GM23338 (cell line): ENCODE data around the gene HCK. TPM values are rescaled to one million over a fixed set of nuclear protein-coding genes. Genes with fewer than 3 reads are reported as not detected.

Experiments used
- ATAC-seq: fragments of 200-7000 bp; cut with Tn5 transposase; 3 replicates; pipeline ENCODE4 v1.9.1; 2020
- DNase-seq: peaks from one replicate; pipeline ENCODE4 v3.0.0-alpha.2; 2015; ENCODE audit warnings: low spot score
- H2AFZ ChIP-seq: fragments of 200-600 bp; sonication (generic); 2 replicates; pipeline ENCODE4 v1.8.0; 2016; ENCODE audit warnings: antibody characterized with exemption, mild to moderate bottlenecking, moderate library complexity
- H3F3A ChIP-seq: fragments of 200-600 bp; sonication (generic); replicated peaks from 2 replicates; pipeline ENCODE4 v1.8.0; 2017; ENCODE audit warnings: antibody characterized with exemption, mixed run types, low read depth
- H3K27ac ChIP-seq: fragments of 200-600 bp; sonication (generic); 2 replicates; pipeline ENCODE4 v1.6.1; 2016; ENCODE audit warnings: low read depth
- H3K27me3 ChIP-seq: fragments of 200-600 bp; sonication (generic); 2 replicates; pipeline ENCODE4 v1.8.0; 2016; ENCODE audit warnings: mild to moderate bottlenecking, mixed run types, moderate library complexity; ENCODE audit not compliant: insufficient read depth
- H3K36me3 ChIP-seq: fragments of 200-600 bp; sonication (generic); 2 replicates; pipeline ENCODE4 v1.8.0; 2016; ENCODE audit warnings: mild to moderate bottlenecking; ENCODE audit not compliant: insufficient read depth
- H3K4me1 ChIP-seq: fragments of 200-600 bp; sonication (generic); 2 replicates; pipeline ENCODE4 v1.8.0; 2016; ENCODE audit warnings: mild to moderate bottlenecking, moderate library complexity; ENCODE audit not compliant: insufficient read depth
- H3K4me2 ChIP-seq: fragments of 200-600 bp; sonication (generic); 2 replicates; pipeline ENCODE4 v1.7.1; 2017; ENCODE audit warnings: mixed run types
- H3K4me3 ChIP-seq: fragments of 200-600 bp; sonication (generic); 2 replicates; pipeline ENCODE4 v1.6.1; 2016; ENCODE audit warnings: mixed run types
- H3K79me2 ChIP-seq: fragments of 200-600 bp; sonication (generic); replicated peaks from 2 replicates; pipeline ENCODE4 v1.8.0; 2017; ENCODE audit warnings: mild to moderate bottlenecking; ENCODE audit not compliant: insufficient read depth
- H3K9me2 ChIP-seq: fragments of 200-600 bp; sonication (generic); 2 replicates; pipeline ENCODE4 v1.8.0; 2017; ENCODE audit not compliant: insufficient read depth
- H4K20me1 ChIP-seq: fragments of 200-600 bp; sonication (generic); replicated peaks from 2 replicates; pipeline ENCODE4 v1.8.0; 2017; ENCODE audit warnings: mild to moderate bottlenecking; ENCODE audit not compliant: insufficient read depth
- H3K27ac Mint-ChIP-seq: 2 replicates; pipeline ENCODE4 v1.8.0; 2020; ENCODE audit warnings: inconsistent platforms, mild to moderate bottlenecking, moderate library complexity, mixed read lengths
- H3K27me3 Mint-ChIP-seq: 3 replicates; pipeline ENCODE4 v1.8.0; 2022; ENCODE audit warnings: low read depth, mild to moderate bottlenecking, moderate library complexity, mixed read lengths, inconsistent platforms; ENCODE audit not compliant: insufficient read depth, poor library complexity
- H3K36me3 Mint-ChIP-seq: 3 replicates; pipeline ENCODE4 v1.8.0; 2021; ENCODE audit warnings: low read depth, mild to moderate bottlenecking, inconsistent platforms, moderate library complexity, mixed read lengths
- H3K4me1 Mint-ChIP-seq: 3 replicates; pipeline ENCODE4 v1.8.0; 2020; ENCODE audit warnings: mild to moderate bottlenecking, inconsistent platforms, mixed read lengths
- H3K4me3 Mint-ChIP-seq: 3 replicates; pipeline ENCODE4 v1.8.0; 2021; ENCODE audit warnings: moderate library complexity, mild to moderate bottlenecking, inconsistent platforms, mixed read lengths
- H3K9me3 Mint-ChIP-seq: 3 replicates; pipeline ENCODE4 v1.8.0; 2020; ENCODE audit warnings: moderate library complexity, mild to moderate bottlenecking, inconsistent platforms, mixed read lengths
- CREB1 ChIP-seq: fragments of 250-450 bp; sonication (Bioruptor Pico); IDR thresholded peaks from 2 replicates; pipeline ENCODE4 v1.5.0; 2020; ENCODE audit warnings: low read depth, mild to moderate bottlenecking, moderate library complexity
- ETS1 ChIP-seq: IDR thresholded peaks from 2 replicates; pipeline ENCODE4 v1.6.1; 2016; ENCODE audit warnings: antibody characterized with exemption
- EZH2 ChIP-seq: fragments of 200-600 bp; sonication (generic); IDR thresholded peaks from one replicate; pipeline ENCODE4 v1.8.0; 2017; ENCODE audit warnings: antibody characterized with exemption, mild to moderate bottlenecking, low read depth; ENCODE audit not compliant: unreplicated experiment
- EZH2phosphoT487 ChIP-seq: fragments of 200-600 bp; sonication (generic); IDR thresholded peaks from one replicate; pipeline ENCODE4 v1.8.1; 2018; ENCODE audit warnings: antibody characterized with exemption; ENCODE audit not compliant: unreplicated experiment
- JUNB ChIP-seq: IDR thresholded peaks from one replicate; pipeline ENCODE4 v1.6.1; 2016; ENCODE audit warnings: antibody characterized with exemption; ENCODE audit not compliant: unreplicated experiment
- NANOG ChIP-seq: IDR thresholded peaks from 2 replicates; pipeline ENCODE4 v1.6.1; 2016; ENCODE audit warnings: antibody characterized with exemption, borderline replicate concordance
- POLR2AphosphoS5 ChIP-seq: IDR thresholded peaks from 2 replicates; pipeline ENCODE4 v1.6.1; 2016; ENCODE audit warnings: antibody characterized with exemption, low read depth
- ZNF114 ChIP-seq: fragments of 250-450 bp; sonication (Bioruptor Pico); IDR thresholded peaks from 2 replicates; pipeline ENCODE4 v1.5.0; 2020; ENCODE audit warnings: mild to moderate bottlenecking, moderate library complexity
- ZNF331 ChIP-seq: fragments of 250-450 bp; sonication (Bioruptor Pico); IDR thresholded peaks from 2 replicates; pipeline ENCODE4 v1.5.0; 2020; ENCODE audit warnings: low read depth, mild to moderate bottlenecking, moderate library complexity
- ZNF462 ChIP-seq: fragments of 250-450 bp; sonication (Bioruptor Pico); IDR thresholded peaks from 2 replicates; pipeline ENCODE4 v1.5.0; 2020; ENCODE audit warnings: mild to moderate bottlenecking, moderate library complexity
- polyA plus RNA-seq: library from polyadenylated mRNA; unstranded; fragments of >200 nt; fragmentation: Nextera tagmentation; extraction: Ambion mirVana; gene quantifications from 2 replicates; pipeline ENCODE4 v1.2.1, GENCODE V29; 2016
- total RNA-seq: library from RNA; depleted of rRNA; stranded (reverse); fragments of >200 nt; shearing (Covaris generic); gene quantifications from 2 replicates; pipeline ENCODE4 v1.2.3, GENCODE V29; 2014
- TF ChIP-seq, protein P1 (sequence below): IDR thresholded peaks from one replicate; pipeline ENCODE4 v1.6.1; 2018; ENCODE audit warnings: antibody characterized with exemption; ENCODE audit not compliant: unreplicated experiment

The HCK gene
- total and polyA plus RNA-seq, 2 experiments from 2014 or later, result 0.97 TPM; not detected in 1

DNA sequence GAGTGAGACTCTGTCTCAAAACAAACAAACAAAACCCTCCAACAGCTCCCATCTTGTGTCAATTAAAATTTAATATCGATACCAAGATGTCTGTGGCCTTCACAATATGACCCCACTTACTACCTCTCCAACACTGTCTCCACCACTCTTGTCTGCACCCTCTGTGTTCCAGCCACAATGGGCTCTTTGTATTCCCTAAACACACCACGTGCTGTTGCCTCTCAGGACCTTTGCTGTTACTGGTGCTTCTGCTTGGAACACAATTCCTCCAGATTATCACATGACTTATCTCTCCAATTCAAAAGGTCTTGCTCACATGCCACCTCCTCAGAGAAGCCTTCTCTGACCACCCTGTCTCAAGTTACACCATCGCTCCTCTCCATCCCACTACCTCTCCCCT lies 6.0 kb upstream of the HCK start:
- ATAC-seq, result no peak
- Mint-ChIP-seq H3K9me3 (peaks cover 3% of the 10 kb centered on the region), H3K27me3 (peaks cover 10% of the 10 kb centered on the region), H3K4me1 (peaks cover 8% of the 10 kb centered on the region), H3K4me3 (no peak overlapping the region), H3K36me3 (no peaks in the 10 kb centered on the region; the same call in 2 of the 3 replicates), H3K27ac (no peak overlapping the region)
- DNase-seq, result no peak
- Histone ChIP-seq H3K79me2 (no peaks in the 10 kb centered on the region), H3K4me1 (peaks cover 12% of the 10 kb centered on the region), H3K4me3 (no peak overlapping the region), H3K4me2 (no peak overlapping the region), H3K36me3 (no peaks in the 10 kb centered on the region), H3K27me3 (peaks cover 24% of the 10 kb centered on the region), H4K20me1 (peaks cover 3% of the 10 kb centered on the region; the same call in 1 of the 2 replicates), H3K9me2 (no peaks in the 10 kb centered on the region), H3K27ac (no peak overlapping the region), H2AFZ (no peak overlapping the region), H3F3A (0 out of 2 replicates have a peak, but pooled peaks cover 4% of the 10 kb centered on the region)
- TF ChIP-seq ZNF331 (CRISPR knock-in tag), result no peak
- TF ChIP-seq ETS1, result no peak
- TF ChIP-seq ZNF114 (CRISPR knock-in tag), result no peak
- TF ChIP-seq EZH2, result no peak
- TF ChIP-seq, protein P1, sequence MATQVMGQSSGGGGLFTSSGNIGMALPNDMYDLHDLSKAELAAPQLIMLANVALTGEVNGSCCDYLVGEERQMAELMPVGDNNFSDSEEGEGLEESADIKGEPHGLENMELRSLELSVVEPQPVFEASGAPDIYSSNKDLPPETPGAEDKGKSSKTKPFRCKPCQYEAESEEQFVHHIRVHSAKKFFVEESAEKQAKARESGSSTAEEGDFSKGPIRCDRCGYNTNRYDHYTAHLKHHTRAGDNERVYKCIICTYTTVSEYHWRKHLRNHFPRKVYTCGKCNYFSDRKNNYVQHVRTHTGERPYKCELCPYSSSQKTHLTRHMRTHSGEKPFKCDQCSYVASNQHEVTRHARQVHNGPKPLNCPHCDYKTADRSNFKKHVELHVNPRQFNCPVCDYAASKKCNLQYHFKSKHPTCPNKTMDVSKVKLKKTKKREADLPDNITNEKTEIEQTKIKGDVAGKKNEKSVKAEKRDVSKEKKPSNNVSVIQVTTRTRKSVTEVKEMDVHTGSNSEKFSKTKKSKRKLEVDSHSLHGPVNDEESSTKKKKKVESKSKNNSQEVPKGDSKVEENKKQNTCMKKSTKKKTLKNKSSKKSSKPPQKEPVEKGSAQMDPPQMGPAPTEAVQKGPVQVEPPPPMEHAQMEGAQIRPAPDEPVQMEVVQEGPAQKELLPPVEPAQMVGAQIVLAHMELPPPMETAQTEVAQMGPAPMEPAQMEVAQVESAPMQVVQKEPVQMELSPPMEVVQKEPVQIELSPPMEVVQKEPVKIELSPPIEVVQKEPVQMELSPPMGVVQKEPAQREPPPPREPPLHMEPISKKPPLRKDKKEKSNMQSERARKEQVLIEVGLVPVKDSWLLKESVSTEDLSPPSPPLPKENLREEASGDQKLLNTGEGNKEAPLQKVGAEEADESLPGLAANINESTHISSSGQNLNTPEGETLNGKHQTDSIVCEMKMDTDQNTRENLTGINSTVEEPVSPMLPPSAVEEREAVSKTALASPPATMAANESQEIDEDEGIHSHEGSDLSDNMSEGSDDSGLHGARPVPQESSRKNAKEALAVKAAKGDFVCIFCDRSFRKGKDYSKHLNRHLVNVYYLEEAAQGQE, result no peak
- no peak for TF ChIP-seq JUNB
- TF ChIP-seq NANOG, result no peak
- TF ChIP-seq EZH2phosphoT487, result no peak
- no peak for TF ChIP-seq POLR2AphosphoS5
- TF ChIP-seq ZNF462, result no peak
- no peak for TF ChIP-seq CREB1
